HepG2 (cell line): ENCODE results near the gene ETF1. TPM values are rescaled to one million over a fixed set of nuclear protein-coding genes. Genes with fewer than 3 reads are reported as not detected.
A peak's percentile ranks its signal among the peaks of the same experiment; 100 is the strongest.

ENCODE experiments used
- ARID2 ChIP-seq: sonication (generic); formaldehyde crosslinking; IDR thresholded peaks from 2 replicates; pipeline ENCODE4 v1.8.1; 2022; ENCODE audit warnings: mild to moderate bottlenecking, missing genetic modification reagents, borderline replicate concordance
- ATAD3A ChIP-seq: sonication (generic); formaldehyde crosslinking; IDR thresholded peaks from 2 replicates; pipeline ENCODE4 v1.4.0; 2020; ENCODE audit warnings: missing genetic modification reagents
- BRD4 ChIP-seq: sonication (generic); formaldehyde crosslinking; IDR thresholded peaks from 2 replicates; pipeline ENCODE4 v1.4.0; 2020; ENCODE audit warnings: missing genetic modification reagents
- EHMT2 ChIP-seq: fragments of 200-600 bp; sonication (generic); IDR thresholded peaks from 2 replicates; pipeline ENCODE4 v1.7.0; 2017; ENCODE audit warnings: antibody characterized with exemption, low read depth, low read length, borderline replicate concordance
- EZH2 ChIP-seq: conservative IDR thresholded peaks from 2 replicates; pipeline ENCODE4 v1.6.1; 2012; ENCODE audit warnings: mild to moderate bottlenecking, low read depth, low read length, moderate library complexity
- HMG20A ChIP-seq: IDR thresholded peaks from 2 replicates; pipeline ENCODE4 v1.6.1; 2016; ENCODE audit warnings: borderline replicate concordance
- HOXA3 ChIP-seq: sonication (generic); formaldehyde crosslinking; IDR thresholded peaks from 2 replicates; pipeline ENCODE4 v1.5.0; 2020; ENCODE audit warnings: missing genetic modification reagents
- MED1 ChIP-seq: sonication (generic); formaldehyde crosslinking; IDR thresholded peaks from 2 replicates; pipeline ENCODE4 v1.4.0; 2020; ENCODE audit warnings: missing genetic modification reagents
- MTA3 ChIP-seq: sonication (generic); formaldehyde crosslinking; IDR thresholded peaks from 2 replicates; pipeline ENCODE4 v1.4.0; 2020; ENCODE audit warnings: missing genetic modification reagents
- NCOA1 ChIP-seq: sonication (generic); formaldehyde crosslinking; IDR thresholded peaks from 2 replicates; pipeline ENCODE4 v1.9.0; 2021; ENCODE audit warnings: missing genetic modification reagents
- SOX5 ChIP-seq: IDR thresholded peaks from 2 replicates; pipeline ENCODE4 v1.6.1; 2016; ENCODE audit warnings: borderline replicate concordance
- TCF12 ChIP-seq, 2 experiments: fragments of 450-650 bp in 1 of 2; sonication (generic) in 1 of 2; formaldehyde crosslinking in 1 of 2; IDR thresholded peaks; 2 replicates each; pipeline versions ENCODE4 v1.6.1 to v1.8.0; 2017 to 2022; ENCODE audit warnings: antibody characterized with exemption in 1 of 2, mild to moderate bottlenecking in 1 of 2, missing genetic modification reagents in 1 of 2, moderate library complexity in 1 of 2
- TCF7 ChIP-seq: sonication (generic); IDR thresholded peaks from 2 replicates; pipeline ENCODE4 v1.6.1; 2016; ENCODE audit warnings: antibody characterized with exemption, low read depth
- TOE1 ChIP-seq: sonication (generic); formaldehyde crosslinking; IDR thresholded peaks from 2 replicates; pipeline ENCODE4 v1.4.0; 2020; ENCODE audit warnings: mild to moderate bottlenecking, missing genetic modification reagents
- ZBTB7B ChIP-seq: sonication (generic); formaldehyde crosslinking; IDR thresholded peaks from 2 replicates; pipeline ENCODE4 v1.4.0; 2020; ENCODE audit warnings: missing genetic modification reagents
- ZFP36L2 ChIP-seq: sonication (generic); formaldehyde crosslinking; IDR thresholded peaks from 2 replicates; pipeline ENCODE4 v1.4.0; 2020; ENCODE audit warnings: missing genetic modification reagents
- ZFX ChIP-seq: sonication (generic); formaldehyde crosslinking; IDR thresholded peaks from 2 replicates; pipeline ENCODE4 v1.4.0; 2020; ENCODE audit warnings: mild to moderate bottlenecking, low read depth, missing genetic modification reagents, moderate library complexity
- ZMYM4 ChIP-seq: sonication (generic); formaldehyde crosslinking; IDR thresholded peaks from 2 replicates; pipeline ENCODE4 v1.8.1; 2023; ENCODE audit warnings: mild to moderate bottlenecking, missing genetic modification reagents
- ZNF101 ChIP-seq: sonication (generic); formaldehyde crosslinking; IDR thresholded peaks from 2 replicates; pipeline ENCODE4 v1.4.0; 2020; ENCODE audit warnings: mild to moderate bottlenecking, low read depth, missing genetic modification reagents, borderline replicate concordance
- ZNF180 ChIP-seq: sonication (generic); formaldehyde crosslinking; IDR thresholded peaks from 2 replicates; pipeline ENCODE4 v1.4.0; 2020; ENCODE audit warnings: low read depth, missing genetic modification reagents, borderline replicate concordance
- ZNF30 ChIP-seq: sonication (generic); formaldehyde crosslinking; IDR thresholded peaks from 2 replicates; pipeline ENCODE4 v1.5.0; 2020; ENCODE audit warnings: mild to moderate bottlenecking, missing genetic modification reagents
- ZSCAN31 ChIP-seq: sonication (generic); formaldehyde crosslinking; IDR thresholded peaks from 2 replicates; pipeline ENCODE4 v1.5.0; 2020; ENCODE audit warnings: low read depth, mild to moderate bottlenecking, missing genetic modification reagents
- polyA plus RNA-seq, 8 experiments: library from polyadenylated mRNA; depleted of rRNA in 3 of 8; stranded (reverse) in 7 of 8; unstranded in 1 of 8; fragments of >200 nt; fragmentation: Illumina TruSeq in 4 of 8; extraction: Trizol in 4 of 8; gene quantifications; 2 replicates each; pipeline versions ENCODE4 v1.2.1 to v1.2.3, GENCODE V29; 2011 to 2016; ENCODE audit warnings: low read depth in 4 of 8, missing spikeins in 1 of 8, mixed read lengths in 1 of 8; ENCODE audit not compliant: insufficient read depth in 1 of 8
- total RNA-seq, 5 experiments: library from RNA; depleted of rRNA; stranded (reverse); fragments of >200 nt; fragmentation: Illumina TruSeq; extraction: Trizol; gene quantifications; 2 replicates each; pipeline ENCODE4 v1.2.3, GENCODE V29; 2016; ENCODE audit warnings: low read depth in 1 of 5
- TF ChIP-seq, protein P1 (sequence below): sonication (generic); formaldehyde crosslinking; IDR thresholded peaks from 2 replicates; pipeline ENCODE4 v1.4.0; 2020; ENCODE audit warnings: missing genetic modification reagents; ENCODE audit errors: not compliant biosample characterization
- TF ChIP-seq, protein P2 (sequence below): IDR thresholded peaks from 2 replicates; pipeline ENCODE4 v1.4.0; 2020; ENCODE audit warnings: mild to moderate bottlenecking, missing genetic modification reagents

Gene ETF1
- total and polyA plus RNA-seq, 2 of the 13 experiments (the other 11 are each of a cell fraction or from before 2014, with no cell fraction given): 52.1 to 184 TPM

DNA sequence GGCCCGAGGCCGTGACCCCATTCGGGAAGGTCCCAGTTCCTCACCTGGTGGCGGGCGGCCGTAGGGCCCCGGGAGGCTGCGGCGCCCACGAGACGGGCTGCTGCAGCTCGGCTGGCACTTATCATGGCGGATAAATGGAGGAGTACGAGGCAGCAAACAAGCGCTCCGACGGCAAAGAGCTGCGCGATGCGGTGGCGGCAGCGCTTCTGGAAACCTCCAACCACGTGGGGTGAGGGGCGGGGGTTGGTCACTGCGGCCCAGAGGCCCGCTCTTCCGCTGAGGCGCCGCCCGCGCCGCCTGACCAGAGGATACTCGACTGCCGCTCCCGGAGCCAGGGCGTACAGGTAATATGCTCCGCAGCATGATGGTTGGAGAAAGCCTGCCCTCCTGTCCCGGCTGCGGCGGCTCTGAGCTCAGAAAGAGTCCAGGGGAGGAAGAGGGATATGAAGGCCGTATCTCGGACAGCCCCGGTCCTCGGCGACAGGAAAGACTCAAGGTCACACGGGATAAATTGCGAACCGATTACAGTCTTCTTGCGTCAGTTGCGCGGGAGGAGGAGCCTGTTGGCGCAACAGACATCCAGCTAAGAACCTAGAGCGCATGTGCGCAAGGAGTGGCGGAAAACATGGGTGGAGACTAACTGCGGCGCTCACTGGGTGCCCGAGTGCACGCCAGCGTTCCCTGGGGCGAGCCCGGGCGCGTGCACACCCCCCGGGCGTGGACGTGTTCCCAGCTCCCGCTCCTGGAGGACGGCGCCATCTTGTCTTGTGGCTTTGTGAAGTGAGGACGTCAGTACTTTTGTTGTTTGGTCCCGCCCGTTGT, 32.4 kb upstream of the ETF1 start, which contains the start of gene HSPA9 (continued):
- TF ChIP-seq, protein P1, sequence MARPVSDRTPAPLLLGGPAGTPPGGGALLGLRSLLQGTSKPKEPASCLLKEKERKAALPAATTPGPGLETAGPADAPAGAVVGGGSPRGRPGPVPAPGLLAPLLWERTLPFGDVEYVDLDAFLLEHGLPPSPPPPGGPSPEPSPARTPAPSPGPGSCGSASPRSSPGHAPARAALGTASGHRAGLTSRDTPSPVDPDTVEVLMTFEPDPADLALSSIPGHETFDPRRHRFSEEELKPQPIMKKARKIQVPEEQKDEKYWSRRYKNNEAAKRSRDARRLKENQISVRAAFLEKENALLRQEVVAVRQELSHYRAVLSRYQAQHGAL (CRISPR knock-in tag): peak; percentile 33
- TF ChIP-seq MED1: peak; percentile 53
- no peak for TF ChIP-seq EZH2
- peak; percentile 69 for TF ChIP-seq BRD4 (CRISPR knock-in tag)
- peak; percentile 47; the same call in 1 of the 2 replicates for TF ChIP-seq ZBTB7B
- peak; percentile 95; the same call in 1 of the 2 replicates for TF ChIP-seq ZNF30 (CRISPR knock-in tag)
- TF ChIP-seq ATAD3A: no peak
- no peak for TF ChIP-seq TCF12 (IDR thresholded peaks at IDR 0.05)
- TF ChIP-seq TCF12 (CRISPR knock-in tag; IDR thresholded peaks at IDR 0.05): 0 out of 2 replicates have a peak, but pooled peaks have one; percentile 18
- no peak for TF ChIP-seq ZNF180 (CRISPR knock-in tag)
- TF ChIP-seq ZMYM4 (CRISPR knock-in tag): peak; percentile 85
- no peak for TF ChIP-seq HMG20A (CRISPR knock-in tag)
- no peak for TF ChIP-seq EHMT2
- TF ChIP-seq ZFX (CRISPR knock-in tag): peak; percentile 95
- TF ChIP-seq ZSCAN31 (CRISPR knock-in tag): peak; percentile 94
- TF ChIP-seq TOE1 (CRISPR knock-in tag): peak; percentile 79; the same call in 1 of the 2 replicates
- peak; percentile 51; the same call in 1 of the 2 replicates for TF ChIP-seq ZNF101
- TF ChIP-seq MTA3 (CRISPR knock-in tag): no peak
- peak; percentile 90 for TF ChIP-seq HOXA3
- TF ChIP-seq, protein P2, sequence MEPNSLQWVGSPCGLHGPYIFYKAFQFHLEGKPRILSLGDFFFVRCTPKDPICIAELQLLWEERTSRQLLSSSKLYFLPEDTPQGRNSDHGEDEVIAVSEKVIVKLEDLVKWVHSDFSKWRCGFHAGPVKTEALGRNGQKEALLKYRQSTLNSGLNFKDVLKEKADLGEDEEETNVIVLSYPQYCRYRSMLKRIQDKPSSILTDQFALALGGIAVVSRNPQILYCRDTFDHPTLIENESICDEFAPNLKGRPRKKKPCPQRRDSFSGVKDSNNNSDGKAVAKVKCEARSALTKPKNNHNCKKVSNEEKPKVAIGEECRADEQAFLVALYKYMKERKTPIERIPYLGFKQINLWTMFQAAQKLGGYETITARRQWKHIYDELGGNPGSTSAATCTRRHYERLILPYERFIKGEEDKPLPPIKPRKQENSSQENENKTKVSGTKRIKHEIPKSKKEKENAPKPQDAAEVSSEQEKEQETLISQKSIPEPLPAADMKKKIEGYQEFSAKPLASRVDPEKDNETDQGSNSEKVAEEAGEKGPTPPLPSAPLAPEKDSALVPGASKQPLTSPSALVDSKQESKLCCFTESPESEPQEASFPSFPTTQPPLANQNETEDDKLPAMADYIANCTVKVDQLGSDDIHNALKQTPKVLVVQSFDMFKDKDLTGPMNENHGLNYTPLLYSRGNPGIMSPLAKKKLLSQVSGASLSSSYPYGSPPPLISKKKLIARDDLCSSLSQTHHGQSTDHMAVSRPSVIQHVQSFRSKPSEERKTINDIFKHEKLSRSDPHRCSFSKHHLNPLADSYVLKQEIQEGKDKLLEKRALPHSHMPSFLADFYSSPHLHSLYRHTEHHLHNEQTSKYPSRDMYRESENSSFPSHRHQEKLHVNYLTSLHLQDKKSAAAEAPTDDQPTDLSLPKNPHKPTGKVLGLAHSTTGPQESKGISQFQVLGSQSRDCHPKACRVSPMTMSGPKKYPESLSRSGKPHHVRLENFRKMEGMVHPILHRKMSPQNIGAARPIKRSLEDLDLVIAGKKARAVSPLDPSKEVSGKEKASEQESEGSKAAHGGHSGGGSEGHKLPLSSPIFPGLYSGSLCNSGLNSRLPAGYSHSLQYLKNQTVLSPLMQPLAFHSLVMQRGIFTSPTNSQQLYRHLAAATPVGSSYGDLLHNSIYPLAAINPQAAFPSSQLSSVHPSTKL (CRISPR knock-in tag): peak; percentile 34; the same call in 1 of the 2 replicates
- TF ChIP-seq NCOA1 (CRISPR knock-in tag): peak; percentile 93; the same call in 1 of the 2 replicates
- TF ChIP-seq SOX5 (CRISPR knock-in tag): 0 out of 2 replicates have a peak, but pooled peaks have one; percentile 9
- no peak for TF ChIP-seq TCF7
- TF ChIP-seq ZFP36L2: no peak
- no peak for TF ChIP-seq ARID2 (CRISPR knock-in tag)
